T-helper 2 cell treated with Interferon-gamma antibody and Interleukin-4, amounts not matched to agents 5 μg/mL and 100 μg/mL, for 36 hours (primary cell): Measurements from ENCODE around the gene NBPF6.
"Not testable (repeated sequence)": the region's sequence is repeated elsewhere in the genome, so short reads cannot be mapped to it uniquely, and the experiment has no call there.

Experiments
- DNase-seq: peaks from one replicate; pipeline ENCODE4 v3.0.0; 2021; ENCODE audit warnings: low spot score
- H3K27ac Mint-ChIP-seq: one replicate; pipeline ENCODE4 v1.8.0; 2021; ENCODE audit warnings: mild to moderate bottlenecking, mixed read lengths
- H3K27me3 Mint-ChIP-seq: one replicate; pipeline ENCODE4 v1.8.0; 2021; ENCODE audit warnings: low read depth, mixed read lengths
- H3K36me3 Mint-ChIP-seq: one replicate; pipeline ENCODE4 v1.8.0; 2021; ENCODE audit warnings: low read depth, mixed read lengths
- H3K4me1 Mint-ChIP-seq: one replicate; pipeline ENCODE4 v1.8.0; 2021; ENCODE audit warnings: low read depth, mixed read lengths
- H3K4me3 Mint-ChIP-seq: one replicate; pipeline ENCODE4 v1.8.0; 2022; ENCODE audit warnings: mild to moderate bottlenecking, moderate library complexity, mixed read lengths
- H3K9me3 Mint-ChIP-seq: one replicate; pipeline ENCODE4 v1.8.0; 2021; ENCODE audit warnings: mixed read lengths

NBPF6 gene

GRCh38 chr1:108513044-108513415 is 62.9 kb downstream of the NBPF6 start:
- Mint-ChIP-seq H3K27me3 (peaks cover 39% of the 10 kb centered on the region), H3K36me3 (peaks cover 7% of the 10 kb centered on the region)
- no peak for DNase-seq

GRCh38 chr1:108513914-108514313 is 63.8 kb downstream of the NBPF6 start:
- peaks cover 16% of the 10 kb centered on the region for H3K9me3 Mint-ChIP-seq
- H3K27ac Mint-ChIP-seq, H3K4me1 Mint-ChIP-seq, H3K36me3 Mint-ChIP-seq, DNase-seq, H3K4me3 Mint-ChIP-seq: not testable (repeated sequence)
- H3K27me3 Mint-ChIP-seq = peaks cover 45% of the 10 kb centered on the region

More at GRCh38 chr1:108513044-108513415, 62.9 kb downstream of the NBPF6 start:
- Mint-ChIP-seq H3K4me1 (peaks cover 7% of the 10 kb centered on the region), H3K4me3 (no peak overlapping the region), H3K27ac (no peak overlapping the region), H3K9me3 (peaks cover 17% of the 10 kb centered on the region)

GRCh38 chr1:108517301-108517897 is 67.3 kb downstream of the NBPF6 start:
- DNase-seq, H3K27ac Mint-ChIP-seq, H3K36me3 Mint-ChIP-seq, H3K4me1 Mint-ChIP-seq, H3K9me3 Mint-ChIP-seq, H3K4me3 Mint-ChIP-seq: not testable (repeated sequence)
- H3K27me3 Mint-ChIP-seq = peaks cover 33% of the 10 kb centered on the region
